Right atrium auricular region (tissue), 2 donors: ENCODE results near the gene FGFRL1. TPM values are rescaled to one million over a fixed set of nuclear protein-coding genes. Genes with fewer than 3 reads are reported as not detected.

ENCODE experiments used
- DNase-seq: peaks from one replicate; pipeline ENCODE4 v3.0.0-alpha.2; 2019; ENCODE audit warnings: low spot score
- H3K27ac ChIP-seq, 2 donors: fragments of 200-600 bp; sonication (generic); 1 replicate in 1 of 2; 2 replicates in 1 of 2; pipeline ENCODE4 v1.5.1; 2016 to 2019
- H3K27me3 ChIP-seq, 2 donors: fragments of 200-600 bp; sonication (generic); one replicate each; pipeline versions ENCODE4 v1.5.1 to v1.6.0; 2017 to 2019
- H3K36me3 ChIP-seq: fragments of 200-600 bp; sonication (generic); one replicate; pipeline ENCODE4 v1.5.1; 2016
- H3K4me1 ChIP-seq, 2 donors: fragments of 200-600 bp; sonication (generic); one replicate each; pipeline versions ENCODE4 v1.5.1 to v1.6.0; 2017 to 2019
- H3K4me3 ChIP-seq, 2 donors: fragments of 200-600 bp; sonication (generic); 1 replicate in 1 of 2; 2 replicates in 1 of 2; pipeline ENCODE4 v1.5.1; 2017 to 2019; ENCODE audit warnings: mild to moderate bottlenecking in 1 of 2, moderate library complexity in 1 of 2
- H3K9me3 ChIP-seq, 2 donors: fragments of 200-600 bp; sonication (generic); one replicate each; pipeline ENCODE4 v1.5.1; 2019
- CTCF ChIP-seq, 2 donors: fragments of 200-600 bp; sonication (generic); IDR thresholded peaks; one replicate each; pipeline ENCODE4 v1.5.1; 2019; ENCODE audit warnings: antibody characterized with exemption in 2 of 2
- total RNA-seq, 2 donors: library from RNA; depleted of rRNA; stranded (reverse); fragments of >200 nt; gene quantifications; one replicate each; pipeline ENCODE4 v1.1.0, GENCODE V29; 2016

The FGFRL1 gene
- total RNA-seq, 2 donors from 2014 or later, result 30.3 to 47.1 TPM

GRCh38 chr4:988726-989721 is 22.4 kb upstream of the FGFRL1 start:
- H3K27me3 ChIP-seq, result no peaks in the 10 kb centered on the region
- H3K4me3 ChIP-seq, result no peak overlapping the region
- no peaks in the 10 kb centered on the region for H3K36me3 ChIP-seq
- no peak overlapping the region for H3K27ac ChIP-seq
- TF ChIP-seq CTCF (IDR thresholded peaks at IDR 0.05), result no peak
- peaks cover 0 to 24% of the 10 kb centered on the region in 2 donors for H3K4me1 ChIP-seq
- H3K9me3 ChIP-seq, result no peaks in the 10 kb centered on the region
- no peak for DNase-seq

- Histone ChIP-seq H3K27me3 (no peaks in the 10 kb centered on the region), H3K27ac (no peak overlapping the region), H3K4me1 (peaks cover 0 to 21% of the 10 kb centered on the region in 2 donors), H3K36me3 (no peaks in the 10 kb centered on the region), H3K4me3 (no peak overlapping the region), H3K9me3 (no peaks in the 10 kb centered on the region)
- no peak for TF ChIP-seq CTCF (IDR thresholded peaks at IDR 0.05)
- DNase-seq, result no peak
Measured at GRCh38 chr4:989722-990471, 21.5 kb upstream of the FGFRL1 start.

- Histone ChIP-seq H3K36me3 (no peaks in the 10 kb centered on the region), H3K27me3 (no peaks in the 10 kb centered on the region), H3K4me3 (no peak overlapping the region), H3K4me1 (peaks cover 0 to 18% of the 10 kb centered on the region in 2 donors), H3K27ac (no peak overlapping the region), H3K9me3 (no peaks in the 10 kb centered on the region)
- TF ChIP-seq CTCF (IDR thresholded peaks at IDR 0.05), result no peak
- DNase-seq, result no peak
Measured at GRCh38 chr4:990746-991367, 20.6 kb upstream of the FGFRL1 start.

GRCh38 chr4:991451-992296 is 19.8 kb upstream of the FGFRL1 start:
- DNase-seq, result no peak
- peaks cover 0 to 11% of the 10 kb centered on the region in 2 donors for H3K4me1 ChIP-seq
- no peak for TF ChIP-seq CTCF (IDR thresholded peaks at IDR 0.05)
- H3K27me3 ChIP-seq, result no peaks in the 10 kb centered on the region
- no peaks in the 10 kb centered on the region for H3K36me3 ChIP-seq
- H3K4me3 ChIP-seq, result no peak overlapping the region
- H3K27ac ChIP-seq, result no peak overlapping the region
- H3K9me3 ChIP-seq, result no peaks in the 10 kb centered on the region
